Activated CD8-positive, alpha-beta memory T cell treated with anti-CD3 and anti-CD28 coated beads, Interleukin-2, amount 50 U/mL, for 48 hours (primary cell): ENCODE measurements around the gene PCDHGA2.
"Not testable (repeated sequence)": the region's sequence is repeated elsewhere in the genome, so short reads cannot be mapped to it uniquely, and the experiment has no call there.

Experiments
- DNase-seq: peaks from one replicate; pipeline ENCODE4 v3.0.0-alpha.2; 2020

PCDHGA2 gene

DNA sequence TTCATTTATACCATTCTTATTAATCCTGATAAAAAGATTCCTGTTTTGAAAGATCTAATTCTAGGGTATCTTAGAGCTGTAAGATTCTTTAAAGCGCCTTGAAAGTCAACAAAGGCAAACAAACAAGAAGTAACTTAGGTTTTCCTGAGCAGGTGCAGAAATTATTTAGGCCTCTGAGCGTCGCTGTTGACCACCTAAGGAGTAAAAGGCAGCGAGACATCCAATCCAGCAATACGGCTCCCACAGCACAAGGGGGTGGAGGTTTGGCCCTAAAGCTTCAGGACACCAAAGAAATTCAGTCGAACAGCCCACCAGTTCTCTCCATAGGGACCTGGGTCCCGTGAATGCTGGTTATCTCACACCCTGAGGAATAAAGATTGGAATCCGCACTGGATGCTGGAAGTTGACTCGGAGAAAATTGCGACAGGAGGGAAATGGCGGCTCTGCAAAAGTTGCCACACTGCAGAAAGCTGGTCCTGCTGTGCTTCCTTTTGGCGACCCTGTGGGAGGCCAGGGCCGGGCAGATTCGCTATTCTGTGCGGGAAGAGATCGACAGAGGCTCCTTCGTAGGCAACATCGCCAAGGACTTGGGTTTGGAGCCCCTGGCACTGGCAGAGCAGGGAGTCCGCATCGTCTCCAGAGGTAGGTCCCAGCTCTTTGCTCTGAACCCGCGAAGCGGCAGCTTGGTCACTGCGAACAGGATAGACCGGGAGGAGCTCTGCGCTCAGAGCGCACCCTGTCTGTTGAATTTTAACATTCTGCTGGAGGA is at the start of gene PCDHGA2:
Gene PCDHGA2 (plus strand): TSS at position 223 of the 769 bp plus-strand sequence.
- DNase-seq, result no peak

DNA sequence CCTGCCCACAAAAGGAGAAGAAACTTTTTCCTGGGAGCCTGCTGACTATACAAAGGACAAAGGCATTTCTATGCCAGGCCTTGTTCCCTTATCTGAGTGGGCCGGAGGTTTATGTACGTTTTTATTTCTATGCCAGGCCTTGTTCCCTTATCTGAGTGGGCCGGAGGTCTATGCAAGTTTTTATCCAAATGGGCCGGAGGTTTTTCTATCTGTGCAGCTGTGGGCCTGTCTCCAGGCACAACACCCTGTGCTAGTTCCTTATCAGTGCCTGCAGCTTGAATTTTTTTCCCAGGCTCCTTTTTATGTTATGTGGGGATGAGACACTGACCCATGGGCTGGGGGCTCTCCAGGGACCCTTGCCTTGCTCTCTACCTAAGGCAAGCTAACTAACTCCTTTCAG is 40.2 kb upstream of the PCDHGA2 start:
- DNase-seq, result no peak

- DNase-seq, result no peak
These were observed 34.8 kb upstream of the PCDHGA2 start, which contains the start of gene SLC25A2 for GRCh38 chr5:141303756-141304155. Gene SLC25A2, minus strand, starts transcription at chr5:141304049. Its CDS starts 184 bp downstream, at chr5:141303865.

DNA sequence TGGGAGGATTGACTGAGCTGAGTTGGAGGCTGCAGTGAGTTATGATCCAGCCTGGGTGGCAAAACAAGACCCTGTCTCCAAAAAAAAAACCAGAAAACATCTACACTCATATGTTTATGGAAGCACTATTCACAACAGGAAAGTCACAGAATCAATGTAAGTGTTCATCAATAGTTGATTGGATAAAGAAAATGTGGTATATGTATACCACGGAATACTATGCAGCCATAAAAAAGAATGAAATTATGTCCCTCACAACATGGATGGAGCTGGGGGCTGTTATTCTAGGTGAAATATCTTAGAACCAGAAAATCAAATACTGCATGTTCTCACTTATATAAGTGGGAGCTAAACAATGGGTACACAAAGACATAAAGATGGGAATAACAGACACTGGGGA is 31.9 kb upstream of the PCDHGA2 start:
- no peak for DNase-seq

DNA sequence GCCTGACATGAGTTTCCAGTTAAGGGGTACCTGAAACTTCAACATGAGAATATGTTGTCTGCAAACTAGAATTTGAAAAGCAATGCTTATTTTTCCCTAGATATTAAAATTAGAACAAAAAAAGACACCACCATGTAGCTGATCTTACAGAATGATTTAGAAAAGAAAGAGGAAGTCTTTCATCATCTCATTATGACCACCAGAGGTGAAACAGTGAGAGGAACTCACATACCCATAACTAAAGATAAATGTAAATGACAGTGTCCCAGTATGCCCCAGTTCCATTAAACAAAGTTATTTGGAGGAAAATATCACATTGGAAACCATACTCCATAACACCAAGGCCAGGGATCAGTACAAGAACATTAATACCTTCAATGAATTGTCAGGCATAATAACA is 24.8 kb upstream of the PCDHGA2 start:
- no peak for DNase-seq

- not testable (repeated sequence) for DNase-seq
These were observed 21.6 kb upstream of the PCDHGA2 start for GRCh38 chr5:141316963-141317362.

DNA sequence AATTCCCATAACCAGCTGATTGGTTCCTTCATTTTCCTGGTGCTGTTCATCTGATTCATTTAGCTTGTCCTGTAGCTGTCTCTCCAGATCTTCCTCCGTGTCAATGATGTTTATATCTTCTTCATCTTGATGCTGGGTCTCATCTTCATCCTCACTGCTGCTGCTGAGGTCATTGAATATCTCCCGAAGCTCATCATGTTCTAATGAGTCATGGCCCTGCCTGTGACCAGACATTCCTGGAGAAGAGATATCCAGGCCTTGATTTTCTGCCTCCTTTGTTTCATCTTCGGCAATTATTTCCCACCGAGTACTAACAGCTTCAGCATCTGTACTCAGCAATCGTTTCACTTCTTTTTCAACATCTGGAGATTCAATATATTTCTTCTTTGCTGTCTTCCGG is 19.4 kb upstream of the PCDHGA2 start:
- DNase-seq, result no peak

DNA sequence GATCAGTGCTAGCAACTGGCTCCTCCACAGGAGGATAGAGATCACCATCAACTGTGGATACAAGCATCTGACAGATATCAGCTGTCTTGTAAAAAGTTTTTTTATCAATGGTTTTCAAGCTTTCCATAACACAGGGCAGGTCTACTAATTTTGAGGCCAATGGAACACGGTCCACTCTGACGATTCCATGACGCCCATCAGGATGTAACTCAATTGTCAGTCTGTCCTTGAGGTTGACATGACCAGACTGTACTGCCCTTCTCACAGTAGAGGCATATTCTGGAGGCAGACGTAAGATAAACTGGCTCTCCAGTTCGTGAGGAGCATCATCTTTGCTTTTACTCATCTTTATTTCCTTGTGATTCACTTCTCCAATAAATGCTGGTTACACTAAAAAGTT is 18.9 kb upstream of the PCDHGA2 start:
- DNase-seq, result no peak

DNA sequence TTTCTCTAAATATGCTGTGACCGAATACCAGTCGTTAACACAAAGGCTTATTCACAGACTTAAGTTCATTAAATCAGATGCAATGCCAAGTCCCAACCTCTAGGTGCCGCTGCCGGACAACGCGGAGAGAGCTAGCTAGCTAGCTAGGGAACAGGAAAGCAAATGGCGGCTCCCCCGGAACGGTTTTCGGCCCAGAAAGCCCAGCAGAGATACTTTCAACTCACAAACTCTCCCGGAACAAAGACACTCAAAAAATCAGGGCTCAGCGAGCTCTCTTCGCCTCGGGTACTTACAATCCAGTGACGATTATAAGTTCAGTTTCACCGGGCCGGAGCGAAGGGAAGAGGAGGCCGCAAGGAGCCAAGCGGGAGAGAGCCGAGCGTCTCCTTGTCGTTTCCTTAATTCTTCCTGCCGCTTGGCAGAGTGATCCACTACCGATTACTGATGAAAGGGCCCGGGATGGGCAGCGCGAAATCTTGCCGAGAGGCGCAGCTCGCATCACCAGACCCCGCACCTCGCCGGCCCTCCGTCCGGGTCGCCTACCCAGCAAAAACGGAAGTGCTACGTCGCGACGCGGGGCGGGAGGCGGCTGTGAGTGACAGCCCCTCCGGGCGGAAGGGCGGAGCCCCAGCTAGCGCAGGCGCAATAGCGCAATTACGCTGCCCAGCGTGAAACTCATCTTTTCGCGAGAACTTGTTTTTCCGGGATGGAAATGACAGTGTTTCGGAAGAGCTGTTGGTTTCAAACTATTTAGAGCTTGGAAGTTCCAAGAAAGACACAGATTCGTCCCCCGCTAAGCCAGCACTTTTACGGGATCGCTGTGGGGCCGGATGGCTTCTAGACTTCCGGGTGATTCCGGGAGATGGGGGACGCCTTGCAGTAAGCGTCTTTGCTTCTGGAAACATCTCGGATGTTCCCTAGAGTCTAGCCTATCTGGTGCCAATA is 18.1 kb upstream of the PCDHGA2 start, which contains the start of gene TAF7:
Gene TAF7 (minus strand): TSS at position 560 of the 945 bp plus-strand sequence. CDS start 740 bp downstream, outside the sequence.
- DNase-seq, result peak; percentile 94

DNA sequence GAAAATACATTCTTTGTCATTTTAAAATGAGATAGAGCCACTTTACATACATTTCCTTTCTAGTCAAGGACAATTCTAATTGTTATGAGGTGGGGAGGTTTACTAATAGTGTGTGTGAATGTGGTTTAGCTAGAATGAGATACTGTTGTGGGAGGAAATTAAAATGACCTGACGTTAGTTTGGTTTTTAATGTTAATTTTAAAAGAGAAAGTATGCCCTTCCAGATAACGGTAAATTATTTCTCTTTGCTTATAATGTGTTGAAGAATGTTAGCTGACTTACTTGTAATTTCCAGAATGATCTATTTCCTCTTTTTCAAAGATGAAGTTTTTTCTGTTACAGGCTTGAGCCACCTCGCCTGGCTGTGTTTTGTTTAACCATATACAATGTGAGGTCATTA is 16.3 kb upstream of the PCDHGA2 start:
- no peak for DNase-seq

- DNase-seq, result peak; percentile 68
These were observed 12.3 kb upstream of the PCDHGA2 start for GRCh38 chr5:141326088-141326854.

GRCh38 chr5:141328231-141328630 is 10.3 kb upstream of the PCDHGA2 start:
- no peak for DNase-seq

DNA sequence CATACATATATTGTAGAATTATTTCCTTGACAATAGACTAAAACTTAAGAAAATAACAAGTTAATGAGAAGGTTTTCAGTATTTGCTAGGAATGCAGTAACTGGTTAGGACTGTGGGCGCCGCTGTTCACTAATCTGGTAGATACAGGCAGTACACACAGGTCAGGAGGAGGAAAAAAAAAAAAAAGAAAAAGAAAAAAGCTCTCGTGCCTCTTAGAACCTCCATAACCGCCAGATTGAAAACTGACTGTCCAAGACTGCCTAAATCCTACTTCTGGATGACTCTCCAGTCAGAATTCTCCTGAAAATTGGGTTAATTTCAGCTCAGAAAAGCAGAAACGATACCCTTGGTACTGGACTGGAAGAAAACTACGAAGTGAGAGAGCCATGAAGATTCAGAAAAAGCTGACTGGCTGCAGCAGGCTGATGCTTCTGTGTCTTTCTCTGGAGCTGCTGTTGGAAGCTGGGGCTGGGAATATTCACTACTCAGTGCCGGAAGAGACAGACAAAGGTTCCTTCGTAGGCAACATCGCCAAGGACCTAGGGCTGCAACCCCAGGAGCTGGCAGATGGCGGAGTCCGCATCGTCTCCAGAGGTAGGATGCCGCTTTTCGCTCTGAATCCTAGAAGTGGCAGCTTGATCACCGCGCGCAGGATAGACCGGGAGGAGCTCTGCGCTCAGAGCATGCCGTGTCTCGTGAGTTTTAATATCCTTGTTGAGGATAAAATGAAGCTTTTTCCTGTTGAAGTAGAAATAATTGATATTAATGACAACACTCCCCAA is 8.1 kb upstream of the PCDHGA2 start, which contains the start of gene PCDHGA1:
Gene PCDHGA1 (plus strand): TSS at position 216 of the 782 bp plus-strand sequence.
- DNase-seq, result no peak

DNA sequence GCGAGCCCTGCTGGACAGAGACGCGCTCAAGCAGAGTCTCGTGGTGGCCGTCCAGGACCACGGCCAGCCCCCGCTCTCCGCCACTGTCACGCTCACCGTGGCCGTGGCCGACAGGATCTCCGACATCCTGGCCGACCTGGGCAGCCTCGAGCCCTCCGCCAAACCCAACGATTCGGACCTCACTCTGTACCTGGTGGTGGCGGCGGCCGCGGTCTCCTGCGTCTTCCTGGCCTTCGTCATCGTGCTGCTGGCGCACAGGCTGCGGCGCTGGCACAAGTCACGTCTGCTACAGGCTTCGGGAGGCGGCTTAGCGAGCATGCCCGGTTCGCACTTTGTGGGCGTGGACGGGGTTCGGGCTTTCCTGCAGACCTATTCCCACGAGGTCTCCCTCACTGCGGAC is 6.0 kb upstream of the PCDHGA2 start:
- DNase-seq, result not testable (repeated sequence)

GRCh38 chr5:141340781-141341354 is 2.3 kb downstream of the PCDHGA2 start:
- DNase-seq, result not testable (repeated sequence)

DNA sequence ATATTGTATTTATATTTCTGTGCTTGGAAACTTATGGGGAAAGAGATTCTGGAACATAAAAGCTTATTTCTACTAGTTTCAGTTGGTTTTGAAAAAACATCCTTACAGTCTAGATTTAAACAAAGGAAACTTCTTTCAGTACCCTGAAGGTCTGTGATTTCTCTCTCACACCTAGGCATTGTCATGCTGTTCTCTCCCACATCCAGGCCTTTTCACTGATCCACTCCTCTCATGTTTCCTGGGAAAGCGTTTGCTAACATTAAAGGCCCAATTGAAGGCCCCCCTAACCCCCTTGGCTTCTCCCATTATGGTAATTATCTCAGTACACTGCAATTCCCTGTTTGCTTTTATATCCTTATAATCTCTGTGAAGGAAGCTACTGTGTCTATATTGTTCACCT is 4.2 kb downstream of the PCDHGA2 start:
- DNase-seq, result no peak

- no peak for DNase-seq
These were observed 4.8 kb downstream of the PCDHGA2 start, which contains the start of gene PCDHGA3 for GRCh38 chr5:141343242-141343952. Gene PCDHGA3, plus strand, starts transcription at chr5:141343829. Its CDS starts 205 bp downstream, at chr5:141344034.

- no peak for DNase-seq
These were observed 5.4 kb downstream of the PCDHGA2 start for GRCh38 chr5:141343953-141344463.

DNA sequence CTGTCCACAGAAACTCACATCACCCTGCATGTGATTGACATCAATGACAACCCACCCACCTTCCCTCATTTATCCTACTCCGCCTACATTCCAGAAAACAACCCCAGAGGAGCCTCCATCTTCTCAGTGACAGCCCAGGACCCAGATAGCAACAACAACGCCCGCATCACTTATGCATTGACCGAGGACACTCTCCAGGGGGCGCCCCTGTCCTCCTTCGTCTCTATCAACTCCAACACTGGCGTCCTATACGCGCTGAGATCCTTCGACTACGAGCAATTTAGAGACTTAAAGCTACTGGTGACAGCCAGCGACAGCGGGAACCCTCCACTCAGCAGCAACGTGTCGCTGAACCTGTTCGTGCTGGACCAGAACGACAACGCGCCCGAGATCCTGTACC is 6.8 kb downstream of the PCDHGA2 start:
- DNase-seq, result no peak

DNA sequence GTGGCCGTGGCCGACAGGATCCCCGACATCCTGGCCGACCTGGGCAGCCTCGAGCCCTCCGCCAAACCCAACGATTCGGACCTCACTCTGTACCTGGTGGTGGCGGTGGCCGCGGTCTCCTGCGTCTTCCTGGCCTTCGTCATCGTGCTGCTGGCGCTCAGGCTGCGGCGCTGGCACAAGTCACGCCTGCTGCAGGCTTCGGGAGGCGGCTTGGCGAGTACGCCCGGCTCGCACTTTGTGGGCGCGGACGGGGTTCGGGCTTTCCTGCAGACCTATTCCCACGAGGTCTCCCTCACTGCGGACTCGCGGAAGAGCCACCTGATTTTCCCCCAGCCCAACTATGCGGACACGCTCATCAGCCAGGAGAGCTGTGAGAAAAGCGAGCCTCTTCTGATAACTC is 7.5 kb downstream of the PCDHGA2 start:
- DNase-seq, result not testable (repeated sequence)
